HT1080 (cell line): ENCODE data around the gene KCNJ14. TPM values are rescaled to one million over a fixed set of nuclear protein-coding genes. Genes with fewer than 3 reads are reported as not detected.

Experiments used
- DNase-seq: peaks from one replicate; pipeline ENCODE4 v3.0.0-alpha.2; 2015; ENCODE audit warnings: low read depth
- total RNA-seq: library from RNA; depleted of rRNA; stranded (reverse); fragments of >200 nt; shearing (Covaris generic); gene quantifications from 2 replicates; pipeline ENCODE4 v1.2.3, GENCODE V29; 2014

The KCNJ14 gene
- total RNA-seq, 1 experiment from 2014 or later = 0.79 TPM

- no peak for DNase-seq
These were observed 10.5 kb upstream of the KCNJ14 start for GRCh38 chr19:48444936-48445200.

GRCh38 chr19:48445256-48445605 lies 10.1 kb upstream of the KCNJ14 start:
- DNase-seq = peak; percentile 90

- DNase-seq = peak; percentile 97
These were observed 9.5 kb upstream of the KCNJ14 start, which contains the start of gene GRWD1 for GRCh38 chr19:48445606-48446481. Gene GRWD1, plus strand, starts transcription at chr19:48445983. Its CDS starts 23 bp downstream, at chr19:48446006.

GRCh38 chr19:48446579-48446978 lies 8.8 kb upstream of the KCNJ14 start:
- no peak for DNase-seq

GRCh38 chr19:48448563-48448962 lies 6.8 kb upstream of the KCNJ14 start:
- no peak for DNase-seq

- DNase-seq = no peak
These were observed 4.9 kb upstream of the KCNJ14 start for GRCh38 chr19:48450441-48450840.

- no peak for DNase-seq
These were observed 4.5 kb upstream of the KCNJ14 start for GRCh38 chr19:48450863-48451262.

- DNase-seq = no peak
These were observed 3.8 kb upstream of the KCNJ14 start for GRCh38 chr19:48451624-48452023.

- DNase-seq = no peak
These were observed 2.8 kb upstream of the KCNJ14 start for GRCh38 chr19:48452289-48453190.

- no peak for DNase-seq
These were observed 1.1 kb upstream of the KCNJ14 start for GRCh38 chr19:48454150-48454730.

GRCh38 chr19:48455908-48456562 lies 661 bp downstream of the KCNJ14 start:
- DNase-seq = no peak

GRCh38 chr19:48456864-48457263 lies 1.5 kb downstream of the KCNJ14 start:
- DNase-seq = no peak

- no peak for DNase-seq
These were observed 2.6 kb downstream of the KCNJ14 start for GRCh38 chr19:48458016-48458415.

- DNase-seq = no peak
These were observed 6.2 kb downstream of the KCNJ14 start for GRCh38 chr19:48461651-48461981.

- no peak for DNase-seq
These were observed 6.7 kb downstream of the KCNJ14 start for GRCh38 chr19:48461982-48462655.

- DNase-seq = no peak
These were observed 9.8 kb downstream of the KCNJ14 start for GRCh38 chr19:48465215-48465614.

GRCh38 chr19:48466561-48467325 lies 11.4 kb downstream of the KCNJ14 start:
- peak; percentile 39 for DNase-seq

- DNase-seq = peak; percentile 100
These were observed 13.5 kb downstream of the KCNJ14 start for GRCh38 chr19:48468772-48469288.

- DNase-seq = peak; percentile 66
These were observed 14.0 kb downstream of the KCNJ14 start, which contains the start of gene CYTH2 for GRCh38 chr19:48469289-48469881. Gene CYTH2, plus strand, starts transcription at chr19:48469369. Its CDS starts 139 bp downstream, at chr19:48469508.
